SK-N-SH treated with all-trans-retinoic acid at 6 μM for 48 hours (cell line): ENCODE data around the gene DCTN5.
"Not testable (repeated sequence)": the region's sequence is repeated elsewhere in the genome, so short reads cannot be mapped to it uniquely, and the experiment has no call there.

Experiments used
- ATAC-seq: fragments of 200-7000 bp; cut with Tn5 transposase; 3 replicates; pipeline ENCODE4 v1.9.1; 2020; ENCODE audit warnings: mild to moderate bottlenecking, moderate library complexity
- ARNTL ChIP-seq: fragments of 450-650 bp; formaldehyde crosslinking; IDR thresholded peaks from 2 replicates; pipeline ENCODE4 v1.5.0; 2020; ENCODE audit warnings: low read depth, mild to moderate bottlenecking, moderate library complexity, borderline replicate concordance
- BACH2 ChIP-seq: fragments of 250-450 bp; sonication (Bioruptor Pico); IDR thresholded peaks from 2 replicates; pipeline ENCODE4 v1.9.0; 2021; ENCODE audit warnings: mild to moderate bottlenecking, borderline replicate concordance
- ESRRG ChIP-seq: fragments of 250-450 bp; sonication (Bioruptor Pico); IDR thresholded peaks from 2 replicates; pipeline ENCODE4 v1.6.1; 2021; ENCODE audit warnings: mild to moderate bottlenecking
- GLIS3 ChIP-seq: fragments of 250-450 bp; sonication (Bioruptor Pico); IDR thresholded peaks from 2 replicates; pipeline ENCODE4 v1.5.0; 2020; ENCODE audit warnings: mild to moderate bottlenecking, moderate library complexity
- ISL1 ChIP-seq: fragments of 250-450 bp; sonication (Bioruptor Pico); IDR thresholded peaks from 2 replicates; pipeline ENCODE4 v2.1.2; 2022; ENCODE audit warnings: mild to moderate bottlenecking, moderate library complexity
- PPARA ChIP-seq: fragments of 250-450 bp; sonication (Bioruptor Pico); IDR thresholded peaks from 2 replicates; pipeline ENCODE4 v1.5.0; 2020; ENCODE audit warnings: mild to moderate bottlenecking, borderline replicate concordance
- RARB ChIP-seq: fragments of 250-450 bp; sonication (Bioruptor Pico); IDR thresholded peaks from 2 replicates; pipeline ENCODE4 v1.8.0; 2021; ENCODE audit warnings: mild to moderate bottlenecking, moderate library complexity
- SNAI2 ChIP-seq: fragments of 250-450 bp; sonication (Bioruptor Pico); IDR thresholded peaks from 2 replicates; pipeline ENCODE4 v1.5.0; 2020; ENCODE audit warnings: mild to moderate bottlenecking, moderate library complexity
- TCF4 ChIP-seq: fragments of 250-450 bp; sonication (Bioruptor Pico); IDR thresholded peaks from 2 replicates; pipeline ENCODE4 v1.8.0; 2021; ENCODE audit warnings: mild to moderate bottlenecking, moderate library complexity, borderline replicate concordance
- TOX ChIP-seq: fragments of 250-450 bp; sonication (Bioruptor Pico); IDR thresholded peaks from 2 replicates; pipeline ENCODE4 v1.8.0; 2021; ENCODE audit warnings: mild to moderate bottlenecking, moderate library complexity, borderline replicate concordance
- ZC3H10 ChIP-seq: fragments of 250-450 bp; sonication (Bioruptor Pico); IDR thresholded peaks from 2 replicates; pipeline ENCODE4 v1.5.1; 2021; ENCODE audit warnings: mild to moderate bottlenecking, moderate library complexity
- ZFP3 ChIP-seq: fragments of 250-450 bp; sonication (Bioruptor Pico); IDR thresholded peaks from 2 replicates; pipeline ENCODE4 v1.5.0; 2020; ENCODE audit warnings: mild to moderate bottlenecking, moderate library complexity
- ZFP30 ChIP-seq: fragments of 450-650 bp; formaldehyde crosslinking; IDR thresholded peaks from 2 replicates; pipeline ENCODE4 v1.5.0; 2022; ENCODE audit warnings: mild to moderate bottlenecking, moderate library complexity
- ZNF565 ChIP-seq: fragments of 450-650 bp; formaldehyde crosslinking; conservative IDR thresholded peaks from 2 replicates; pipeline ENCODE4 v1.5.0; 2020; ENCODE audit warnings: low read depth, mild to moderate bottlenecking, moderate library complexity
- ZNF70 ChIP-seq: fragments of 450-650 bp; formaldehyde crosslinking; IDR thresholded peaks from 2 replicates; pipeline ENCODE4 v1.5.0; 2020; ENCODE audit warnings: mild to moderate bottlenecking, moderate library complexity
- ZNF8 ChIP-seq: fragments of 450-650 bp; formaldehyde crosslinking; IDR thresholded peaks from 2 replicates; pipeline ENCODE4 v1.5.0; 2020; ENCODE audit warnings: mild to moderate bottlenecking, moderate library complexity
- TF ChIP-seq, protein P1 (sequence below): fragments of 250-450 bp; sonication (Bioruptor Pico); IDR thresholded peaks from 2 replicates; pipeline ENCODE4 v1.5.1; 2021; ENCODE audit warnings: mild to moderate bottlenecking, moderate library complexity
- TF ChIP-seq, protein P2 (sequence below): fragments of 250-450 bp; sonication (Bioruptor Pico); IDR thresholded peaks from 2 replicates; pipeline ENCODE4 v1.8.0; 2020; ENCODE audit warnings: mild to moderate bottlenecking, moderate library complexity, borderline replicate concordance
- TF ChIP-seq, protein P3 (sequence below): fragments of 250-450 bp; sonication (Bioruptor Pico); IDR thresholded peaks from 2 replicates; pipeline ENCODE4 v1.8.0; 2021; ENCODE audit warnings: low read depth, mild to moderate bottlenecking, moderate library complexity, borderline replicate concordance
- TF ChIP-seq, protein P4 (sequence below): fragments of 250-450 bp; sonication (Bioruptor Pico); IDR thresholded peaks from 2 replicates; pipeline ENCODE4 v1.5.1; 2020; ENCODE audit warnings: low read depth, mild to moderate bottlenecking, moderate library complexity

DCTN5 gene

DNA sequence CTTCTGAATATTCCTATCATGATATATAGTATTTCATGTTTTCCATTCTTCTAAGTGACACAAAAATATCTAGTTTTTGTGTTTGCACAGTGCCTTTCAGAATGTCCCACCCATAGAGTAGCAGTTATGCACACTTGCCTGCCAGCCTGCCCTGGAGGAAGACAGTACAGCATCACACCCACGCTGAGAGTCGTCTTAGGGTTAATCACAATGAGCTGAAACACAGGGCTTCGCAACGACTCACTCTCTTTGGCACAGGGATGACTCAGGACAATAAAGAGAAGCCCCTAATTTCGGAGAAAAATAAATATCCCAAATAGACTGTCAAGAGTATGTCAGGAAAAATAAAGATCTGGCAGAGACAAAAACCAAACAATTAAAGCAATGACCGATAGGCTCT is 33.5 kb upstream of the DCTN5 start:
- no peak for ATAC-seq
- no peak for TF ChIP-seq ZNF8 (CRISPR knock-in tag)
- TF ChIP-seq ZFP30: no peak
- TF ChIP-seq RARB (CRISPR knock-in tag): no peak
- no peak for TF ChIP-seq TOX (CRISPR knock-in tag)
- TF ChIP-seq, protein P1, sequence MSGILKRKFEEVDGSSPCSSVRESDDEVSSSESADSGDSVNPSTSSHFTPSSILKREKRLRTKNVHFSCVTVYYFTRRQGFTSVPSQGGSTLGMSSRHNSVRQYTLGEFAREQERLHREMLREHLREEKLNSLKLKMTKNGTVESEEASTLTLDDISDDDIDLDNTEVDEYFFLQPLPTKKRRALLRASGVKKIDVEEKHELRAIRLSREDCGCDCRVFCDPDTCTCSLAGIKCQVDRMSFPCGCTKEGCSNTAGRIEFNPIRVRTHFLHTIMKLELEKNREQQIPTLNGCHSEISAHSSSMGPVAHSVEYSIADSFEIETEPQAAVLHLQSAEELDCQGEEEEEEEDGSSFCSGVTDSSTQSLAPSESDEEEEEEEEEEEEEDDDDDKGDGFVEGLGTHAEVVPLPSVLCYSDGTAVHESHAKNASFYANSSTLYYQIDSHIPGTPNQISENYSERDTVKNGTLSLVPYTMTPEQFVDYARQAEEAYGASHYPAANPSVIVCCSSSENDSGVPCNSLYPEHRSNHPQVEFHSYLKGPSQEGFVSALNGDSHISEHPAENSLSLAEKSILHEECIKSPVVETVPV (CRISPR knock-in tag): no peak
- no peak for TF ChIP-seq SNAI2 (CRISPR knock-in tag)
- TF ChIP-seq ZC3H10 (CRISPR knock-in tag): no peak
- TF ChIP-seq TCF4 (CRISPR knock-in tag): no peak
- no peak for TF ChIP-seq PPARA (CRISPR knock-in tag)
- TF ChIP-seq GLIS3 (CRISPR knock-in tag): no peak
- no peak for TF ChIP-seq ESRRG (CRISPR knock-in tag)
- TF ChIP-seq, protein P2, sequence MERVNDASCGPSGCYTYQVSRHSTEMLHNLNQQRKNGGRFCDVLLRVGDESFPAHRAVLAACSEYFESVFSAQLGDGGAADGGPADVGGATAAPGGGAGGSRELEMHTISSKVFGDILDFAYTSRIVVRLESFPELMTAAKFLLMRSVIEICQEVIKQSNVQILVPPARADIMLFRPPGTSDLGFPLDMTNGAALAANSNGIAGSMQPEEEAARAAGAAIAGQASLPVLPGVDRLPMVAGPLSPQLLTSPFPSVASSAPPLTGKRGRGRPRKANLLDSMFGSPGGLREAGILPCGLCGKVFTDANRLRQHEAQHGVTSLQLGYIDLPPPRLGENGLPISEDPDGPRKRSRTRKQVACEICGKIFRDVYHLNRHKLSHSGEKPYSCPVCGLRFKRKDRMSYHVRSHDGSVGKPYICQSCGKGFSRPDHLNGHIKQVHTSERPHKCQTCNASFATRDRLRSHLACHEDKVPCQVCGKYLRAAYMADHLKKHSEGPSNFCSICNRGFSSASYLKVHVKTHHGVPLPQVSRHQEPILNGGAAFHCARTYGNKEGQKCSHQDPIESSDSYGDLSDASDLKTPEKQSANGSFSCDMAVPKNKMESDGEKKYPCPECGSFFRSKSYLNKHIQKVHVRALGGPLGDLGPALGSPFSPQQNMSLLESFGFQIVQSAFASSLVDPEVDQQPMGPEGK (CRISPR knock-in tag): no peak
- TF ChIP-seq ZFP3 (CRISPR knock-in tag): no peak
- TF ChIP-seq, protein P3, sequence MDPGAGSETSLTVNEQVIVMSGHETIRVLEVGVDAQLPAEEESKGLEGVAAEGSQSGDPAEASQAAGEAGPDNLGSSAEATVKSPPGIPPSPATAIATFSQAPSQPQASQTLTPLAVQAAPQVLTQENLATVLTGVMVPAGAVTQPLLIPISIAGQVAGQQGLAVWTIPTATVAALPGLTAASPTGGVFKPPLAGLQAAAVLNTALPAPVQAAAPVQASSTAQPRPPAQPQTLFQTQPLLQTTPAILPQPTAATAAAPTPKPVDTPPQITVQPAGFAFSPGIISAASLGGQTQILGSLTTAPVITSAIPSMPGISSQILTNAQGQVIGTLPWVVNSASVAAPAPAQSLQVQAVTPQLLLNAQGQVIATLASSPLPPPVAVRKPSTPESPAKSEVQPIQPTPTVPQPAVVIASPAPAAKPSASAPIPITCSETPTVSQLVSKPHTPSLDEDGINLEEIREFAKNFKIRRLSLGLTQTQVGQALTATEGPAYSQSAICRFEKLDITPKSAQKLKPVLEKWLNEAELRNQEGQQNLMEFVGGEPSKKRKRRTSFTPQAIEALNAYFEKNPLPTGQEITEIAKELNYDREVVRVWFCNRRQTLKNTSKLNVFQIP (CRISPR knock-in tag): no peak

DNA sequence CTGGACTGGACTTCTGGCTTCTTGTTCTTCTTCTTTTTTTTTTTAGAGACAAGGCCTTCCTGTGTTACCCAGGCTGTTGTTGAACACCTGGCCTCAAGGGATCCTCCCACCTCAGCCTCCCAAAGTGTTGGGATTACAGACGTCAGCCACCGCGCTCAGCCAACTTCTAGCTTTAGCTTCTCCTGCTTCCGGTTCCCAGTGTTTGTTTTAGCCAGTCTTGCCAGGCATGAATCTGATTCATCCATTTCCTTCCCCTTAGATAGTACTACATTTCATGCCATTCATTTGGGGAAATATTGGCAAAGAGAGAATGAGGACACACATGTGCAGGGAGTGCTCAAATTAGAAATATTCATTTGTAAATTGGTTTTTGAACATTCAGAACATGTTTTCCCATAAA is 33.1 kb upstream of the DCTN5 start:
- TF ChIP-seq ZFP3 (CRISPR knock-in tag) (no peak), TOX (CRISPR knock-in tag) (no peak), ZNF565 (CRISPR knock-in tag) (no peak), ARNTL (CRISPR knock-in tag) (no peak), GLIS3 (CRISPR knock-in tag) (no peak), TCF4 (CRISPR knock-in tag) (no peak)
- ATAC-seq: peak; percentile 48; the same call in 2 of the 3 replicates

DNA sequence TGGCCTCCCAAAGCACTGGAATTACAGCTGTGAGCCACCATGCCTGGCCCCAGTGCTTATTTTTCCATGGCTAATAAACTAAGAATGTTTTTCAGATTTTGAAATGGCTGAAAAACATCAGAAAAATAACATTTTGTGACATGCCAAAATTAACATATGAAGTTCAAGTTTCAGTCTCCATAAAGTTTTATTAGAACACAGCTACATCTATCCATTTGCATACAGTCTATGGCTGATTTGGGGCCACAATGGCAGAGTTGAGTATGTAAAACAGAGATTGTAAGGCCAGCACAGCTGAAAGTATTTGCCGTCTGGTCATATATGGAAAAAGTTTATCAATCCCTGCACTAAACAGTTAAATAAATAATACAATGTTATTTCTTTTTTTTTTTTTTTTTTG is 31.3 kb upstream of the DCTN5 start:
- no peak for TF ChIP-seq ESRRG (CRISPR knock-in tag)
- TF ChIP-seq, protein P4, sequence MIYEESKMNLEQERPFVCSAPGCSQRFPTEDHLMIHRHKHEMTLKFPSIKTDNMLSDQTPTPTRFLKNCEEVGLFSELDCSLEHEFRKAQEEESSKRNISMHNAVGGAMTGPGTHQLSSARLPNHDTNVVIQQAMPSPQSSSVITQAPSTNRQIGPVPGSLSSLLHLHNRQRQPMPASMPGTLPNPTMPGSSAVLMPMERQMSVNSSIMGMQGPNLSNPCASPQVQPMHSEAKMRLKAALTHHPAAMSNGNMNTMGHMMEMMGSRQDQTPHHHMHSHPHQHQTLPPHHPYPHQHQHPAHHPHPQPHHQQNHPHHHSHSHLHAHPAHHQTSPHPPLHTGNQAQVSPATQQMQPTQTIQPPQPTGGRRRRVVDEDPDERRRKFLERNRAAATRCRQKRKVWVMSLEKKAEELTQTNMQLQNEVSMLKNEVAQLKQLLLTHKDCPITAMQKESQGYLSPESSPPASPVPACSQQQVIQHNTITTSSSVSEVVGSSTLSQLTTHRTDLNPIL (CRISPR knock-in tag): no peak
- TF ChIP-seq ZNF70: no peak
- TF ChIP-seq GLIS3 (CRISPR knock-in tag): no peak
- no peak for TF ChIP-seq ISL1 (CRISPR knock-in tag)
- no peak for TF ChIP-seq ZC3H10 (CRISPR knock-in tag)
- no peak for TF ChIP-seq BACH2 (CRISPR knock-in tag)
- TF ChIP-seq ZNF565 (CRISPR knock-in tag): no peak
- no peak for TF ChIP-seq SNAI2 (CRISPR knock-in tag)
- no peak for TF ChIP-seq TOX (CRISPR knock-in tag)
- TF ChIP-seq, protein P1 (CRISPR knock-in tag): no peak
- TF ChIP-seq ARNTL (CRISPR knock-in tag): no peak
- no peak for ATAC-seq

DNA sequence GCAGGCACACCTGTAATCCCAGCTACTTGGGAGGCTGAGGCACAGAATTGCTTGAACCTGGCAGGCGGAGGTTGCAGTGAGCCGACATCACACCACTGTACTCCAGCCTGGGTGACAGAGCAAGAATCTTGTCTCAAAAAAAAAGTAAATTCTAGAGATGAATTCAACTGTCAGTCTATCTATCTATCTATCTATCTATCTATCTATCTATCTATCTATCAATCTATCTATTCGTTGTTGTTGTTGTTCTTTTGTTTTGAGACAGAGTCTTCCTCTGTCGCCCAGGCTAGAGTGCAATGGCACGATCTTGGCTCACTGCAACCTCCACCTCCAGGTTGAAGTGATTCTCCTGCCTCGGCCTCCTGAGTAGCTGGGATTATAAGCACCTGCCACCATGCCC is 30.4 kb upstream of the DCTN5 start:
- ATAC-seq: not testable (repeated sequence)
